ENCODE data around the gene AIG1.
"Not testable (repeated sequence)": the region's sequence is repeated elsewhere in the genome, so short reads cannot be mapped to it uniquely, and the experiment has no call there.

Gene AIG1

GRCh38 chr6:143166247-143166695 lies 105.6 kb downstream of the AIG1 start:
- no peak for DNase-seq (ENCODE audit: low read depth)

GRCh38 chr6:143167224-143167623 lies 106.5 kb downstream of the AIG1 start:
- no peak for DNase-seq (ENCODE audit: low read depth)

GRCh38 chr6:143168396-143168816 lies 107.7 kb downstream of the AIG1 start:
- not testable (repeated sequence) for DNase-seq (ENCODE audit: low read depth)

GRCh38 chr6:143169440-143169839 lies 108.8 kb downstream of the AIG1 start:
- DNase-seq (ENCODE audit: low read depth), result no peak

- DNase-seq (ENCODE audit: low read depth), result no peak
Observed at GRCh38 chr6:143174516-143174915, 113.8 kb downstream of the AIG1 start.

DNA sequence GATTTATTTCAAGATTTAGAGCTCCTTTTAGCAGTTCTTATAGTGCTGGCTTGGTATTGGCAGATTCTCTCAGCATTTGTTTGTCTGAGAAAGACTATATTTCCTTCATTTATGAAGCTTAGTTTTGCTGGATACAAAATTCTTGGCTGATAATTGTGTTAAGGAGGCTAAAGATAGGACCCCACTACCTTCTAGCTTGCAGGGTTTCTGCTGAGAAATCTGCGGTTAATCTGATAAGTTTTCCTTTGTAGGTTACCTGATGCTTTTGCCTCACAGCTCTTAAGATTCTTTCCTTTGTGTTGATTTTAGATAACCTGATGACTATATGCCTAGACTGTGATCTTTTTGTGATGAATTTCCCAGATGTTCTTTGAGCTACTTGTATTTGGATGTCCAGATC lies 114.3 kb downstream of the AIG1 start:
- no peak for DNase-seq (ENCODE audit: low read depth)

DNA sequence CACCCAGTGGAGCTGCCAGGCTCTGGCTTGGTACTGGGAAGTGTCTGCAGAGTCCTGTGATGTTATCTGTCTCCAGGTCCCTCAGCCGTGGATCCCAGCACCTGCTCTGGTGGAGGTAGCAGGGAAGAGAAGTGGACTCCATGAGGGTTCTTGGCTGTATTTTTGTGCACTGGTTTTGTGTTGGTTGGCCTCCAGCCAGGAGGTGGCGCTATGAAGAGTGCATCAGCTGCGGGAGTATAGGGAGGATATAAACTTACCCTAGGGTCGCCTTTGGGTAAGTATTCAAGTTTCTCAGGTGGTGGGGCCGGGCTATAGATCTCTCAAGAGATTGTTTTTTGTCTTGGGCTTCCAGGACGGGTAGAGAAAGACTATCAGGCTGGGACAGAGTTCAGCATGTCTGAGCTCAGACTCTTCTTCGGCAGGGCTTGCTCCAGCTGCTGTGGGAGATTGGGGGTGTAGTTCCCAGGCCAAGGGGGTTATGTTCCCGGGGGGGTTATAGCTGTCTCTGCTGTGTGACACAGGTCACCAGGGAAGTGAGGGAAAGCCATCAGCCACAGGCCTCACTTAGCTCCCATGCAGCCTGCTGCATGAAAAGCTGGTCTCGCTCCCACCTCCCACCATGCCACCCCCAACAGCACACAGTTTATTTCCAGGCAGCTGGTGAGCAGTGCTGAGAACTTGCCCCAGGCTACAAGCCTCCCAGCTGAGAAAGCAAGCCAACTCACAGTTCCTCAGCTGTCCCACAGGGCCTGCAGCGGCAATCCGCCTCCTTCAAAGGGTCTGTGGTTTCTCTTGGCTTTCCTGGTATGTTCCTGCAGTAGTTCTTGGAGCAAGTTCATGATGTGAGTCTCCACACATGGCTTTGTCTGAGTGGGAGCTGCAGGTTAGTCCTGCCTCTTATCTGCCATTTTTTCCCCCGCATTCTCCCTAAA lies 115.7 kb downstream of the AIG1 start:
- peak; percentile 95 for DNase-seq (ENCODE audit: low read depth)

DNA sequence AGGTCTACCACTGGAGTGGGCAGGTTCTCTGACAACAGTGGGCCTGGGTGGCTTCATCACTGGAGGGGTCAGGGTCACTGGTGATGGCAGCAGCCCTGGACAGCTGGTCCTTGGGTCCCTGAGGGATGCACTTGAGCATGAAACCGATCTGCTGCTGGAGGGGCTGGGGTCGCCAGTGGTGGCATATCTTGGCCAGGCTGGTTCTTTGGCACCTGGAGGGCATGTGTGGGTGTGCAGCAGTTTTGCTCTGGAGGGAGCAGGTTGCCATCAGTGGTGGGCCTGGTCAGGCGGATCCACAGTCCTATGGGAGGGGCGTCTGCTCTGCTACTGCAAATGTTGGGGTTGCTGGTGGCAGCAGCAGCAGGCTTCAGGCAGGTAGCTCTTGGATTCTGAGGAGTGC lies 117.0 kb downstream of the AIG1 start:
- no peak for DNase-seq (ENCODE audit: low read depth)

DNA sequence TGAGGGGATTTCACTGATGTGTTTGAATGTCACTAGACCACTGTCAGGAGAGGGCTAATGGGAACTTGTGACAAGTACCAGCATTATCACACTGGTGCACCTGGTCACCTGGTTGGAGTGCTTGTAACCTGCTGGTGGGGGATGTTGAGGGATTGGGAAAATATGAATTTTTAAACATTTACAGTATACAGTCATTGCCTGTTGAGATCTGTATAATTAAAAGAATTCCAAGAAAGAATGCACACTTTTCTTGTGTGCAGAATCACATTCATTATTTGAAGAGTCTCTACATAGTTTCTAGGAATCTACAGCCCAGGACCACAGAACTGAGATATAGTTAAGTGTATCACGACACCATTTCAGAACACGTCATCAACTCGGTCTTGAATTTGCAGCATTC lies 118.4 kb downstream of the AIG1 start:
- DNase-seq (ENCODE audit: low read depth), result no peak

DNA sequence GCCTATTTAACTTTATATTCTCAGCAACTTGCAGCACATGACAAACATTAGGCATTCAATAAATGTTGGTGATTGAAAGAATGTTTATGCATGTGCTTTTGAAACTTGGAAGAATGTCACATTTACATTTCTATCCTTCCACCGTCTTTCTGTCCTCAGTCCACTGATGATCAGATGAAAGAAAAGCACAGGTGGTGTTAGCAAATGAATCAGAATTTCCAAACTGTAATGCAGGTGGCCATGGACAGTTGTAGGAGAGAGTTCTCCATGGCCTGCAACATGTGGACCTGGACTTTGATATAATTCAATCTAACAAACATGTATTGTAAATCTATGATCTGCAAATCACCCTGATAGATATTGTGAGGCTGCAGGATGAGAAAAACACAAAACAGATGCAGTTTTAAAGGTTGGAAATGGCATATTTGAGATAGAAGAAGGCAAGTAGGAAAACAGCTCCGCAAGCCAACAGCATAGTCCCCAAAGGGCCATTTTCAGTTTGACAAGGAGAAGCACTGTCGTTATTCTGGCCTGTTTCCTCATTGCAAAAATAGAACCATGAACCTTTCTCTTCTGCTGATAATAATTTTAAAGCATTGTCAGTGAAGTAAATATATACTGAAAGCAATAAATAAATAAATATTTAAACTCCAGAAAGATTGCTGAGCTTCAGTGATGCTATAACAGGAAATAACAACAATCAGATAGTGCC lies 119.4 kb downstream of the AIG1 start:
- no peak for DNase-seq (ENCODE audit: low read depth)

- peak; percentile 39 for DNase-seq (ENCODE audit: low read depth)
Observed at GRCh38 chr6:143180826-143181225, 120.1 kb downstream of the AIG1 start.

GRCh38 chr6:143183666-143184065 lies 123.0 kb downstream of the AIG1 start:
- no peak for DNase-seq (ENCODE audit: low read depth)

- no peak for DNase-seq (ENCODE audit: low read depth)
Observed at GRCh38 chr6:143185288-143185687, 124.6 kb downstream of the AIG1 start.

GRCh38 chr6:143187238-143187923 lies 126.7 kb downstream of the AIG1 start:
- peak; percentile 89 for DNase-seq (ENCODE audit: low read depth)

DNA sequence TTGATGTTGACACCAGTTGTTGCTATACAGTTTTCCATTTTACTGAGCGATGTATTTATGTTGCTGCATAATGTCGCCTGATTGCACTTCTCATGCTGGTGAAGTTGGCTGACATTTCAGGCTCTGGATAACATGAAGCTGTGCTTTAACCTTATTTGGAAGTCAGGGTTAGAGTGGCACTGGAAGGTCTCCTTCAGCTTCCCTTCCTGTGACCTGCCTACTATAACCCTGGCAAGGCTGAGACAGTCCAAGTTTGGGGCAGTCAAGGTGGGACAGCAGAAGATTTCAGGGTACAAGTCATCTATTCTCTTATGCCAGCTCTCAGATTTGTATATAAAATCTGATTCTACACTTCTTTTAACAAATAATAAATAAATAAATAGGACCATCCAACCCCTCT lies 127.6 kb downstream of the AIG1 start:
- DNase-seq (ENCODE audit: low read depth), result no peak

- no peak for DNase-seq (ENCODE audit: low read depth)
Observed at GRCh38 chr6:143191361-143191760, 130.7 kb downstream of the AIG1 start.

- no peak for DNase-seq (ENCODE audit: low read depth)
Observed at GRCh38 chr6:143192766-143193165, 132.1 kb downstream of the AIG1 start.

DNA sequence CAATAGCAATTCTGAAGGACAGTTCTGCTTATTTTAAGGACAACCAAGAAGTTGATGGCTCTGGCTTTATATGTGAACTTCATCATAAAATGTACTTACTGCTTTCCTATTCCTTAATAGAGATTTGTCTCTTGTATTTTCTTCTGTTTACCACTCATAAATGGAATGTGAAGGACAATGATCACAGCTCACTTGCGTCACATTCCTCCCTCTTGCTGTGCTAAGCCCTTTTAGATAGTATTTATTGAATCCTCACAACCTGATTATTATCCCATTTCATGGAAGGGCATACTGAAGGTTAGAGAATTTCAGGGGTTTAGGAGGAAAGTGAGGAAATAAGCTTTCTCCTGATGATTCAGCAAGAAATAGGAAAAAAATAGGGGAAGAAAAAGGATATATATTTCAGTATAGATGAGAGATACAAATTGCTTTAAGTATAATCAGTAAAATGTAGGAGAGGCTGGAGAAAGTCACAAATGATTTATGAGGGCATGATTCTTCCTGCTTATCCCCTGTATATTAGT lies 132.9 kb downstream of the AIG1 start:
- DNase-seq (ENCODE audit: low read depth), result no peak

- no peak for DNase-seq (ENCODE audit: low read depth)
Observed at GRCh38 chr6:143194095-143194589, 133.5 kb downstream of the AIG1 start.

DNA sequence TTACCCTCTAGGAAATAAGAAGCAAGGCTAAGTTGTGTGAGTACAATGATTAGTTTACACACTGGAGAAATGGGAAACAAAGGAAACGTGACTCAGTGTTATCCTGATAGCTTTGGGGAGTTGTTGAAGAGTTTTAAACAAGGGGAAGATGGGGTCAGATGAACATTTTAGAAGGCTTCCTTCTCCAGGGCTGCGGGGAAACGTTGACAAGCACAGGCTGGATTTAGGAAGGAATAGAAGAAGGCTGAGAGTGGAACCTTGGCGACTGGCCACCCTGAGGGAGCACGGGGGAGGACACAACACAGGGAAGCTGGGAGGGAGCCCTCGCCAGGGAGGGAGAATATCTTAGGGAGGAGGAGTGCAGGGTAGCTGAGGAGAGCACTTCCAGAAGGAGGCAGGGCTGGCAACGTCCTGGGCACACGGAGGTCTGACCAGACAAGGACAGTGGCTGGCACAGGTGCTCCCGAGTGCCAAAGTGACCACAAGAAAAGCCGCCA lies 134.7 kb downstream of the AIG1 start:
- DNase-seq (ENCODE audit: low read depth), result no peak

- peak; percentile 5 for DNase-seq (ENCODE audit: low read depth)
Observed at GRCh38 chr6:143196525-143197225, 136.0 kb downstream of the AIG1 start.
